CD4-positive, alpha-beta T cell (primary cell): ENCODE measurements around the gene SHC4. TPM values are rescaled to one million over a fixed set of nuclear protein-coding genes. Genes with fewer than 3 reads are reported as not detected.
"Not testable (repeated sequence)": the region's sequence is repeated elsewhere in the genome, so short reads cannot be mapped to it uniquely, and the experiment has no call there.

ENCODE experiments used
- ATAC-seq: fragments of 200-7000 bp; cut with Tn5 transposase; one replicate; pipeline ENCODE4 v1.10.0; 2022; ENCODE audit warnings: mild to moderate bottlenecking; ENCODE audit not compliant: poor library complexity
- CTCF ChIA-PET: fragments of 350-600 bp; sonication (Branson Sonifier 250); formaldehyde crosslinking; loops from one replicate; lab custom pipeline; 2021; ENCODE audit warnings: antibody characterized with exemption, inconsistent platforms; lab: Charles Lee
- POLR2A ChIA-PET: fragments of 350-600 bp; sonication (Branson Sonifier 250); formaldehyde crosslinking; loops from one replicate; lab custom pipeline; 2021; ENCODE audit warnings: antibody characterized with exemption, inconsistent platforms; lab: Charles Lee
- DNase-seq, 14 experiments: peaks; one replicate each; pipeline ENCODE4 v3.0.0-alpha.2; 2013 to 2020; ENCODE audit warnings: mixed read lengths in 2 of 14
- H3K27ac ChIP-seq, 2 donors: one replicate each; pipeline versions ENCODE4 v1.5.1 to v1.7.0; 2013; ENCODE audit warnings: low read length in 2 of 2, low read depth in 1 of 2, mild to moderate bottlenecking in 1 of 2
- H3K27me3 ChIP-seq, 2 experiments: 1 replicate in 1 of 2; 2 replicates in 1 of 2; pipeline versions ENCODE4 v1.6.1 to v1.7.0; 2013; ENCODE audit warnings: low read length in 2 of 2, control low read depth in 1 of 2, mild to moderate bottlenecking in 1 of 2, moderate library complexity in 1 of 2; ENCODE audit not compliant: insufficient read depth in 2 of 2, control insufficient read depth in 1 of 2
- H3K36me3 ChIP-seq: one replicate; pipeline ENCODE4 v1.6.1; 2013; ENCODE audit warnings: low read length, control low read depth; ENCODE audit not compliant: insufficient read depth
- H3K4me1 ChIP-seq: one replicate; pipeline ENCODE4 v1.6.1; 2013; ENCODE audit warnings: low read length, control low read depth; ENCODE audit not compliant: insufficient read depth
- H3K4me3 ChIP-seq: one replicate; pipeline ENCODE4 v1.5.1; 2013; ENCODE audit warnings: mild to moderate bottlenecking, low read length, moderate library complexity
- H3K9me3 ChIP-seq, 2 experiments: 1 replicate in 1 of 2; 2 replicates in 1 of 2; pipeline versions ENCODE4 v1.6.1 to v1.7.0; 2013; ENCODE audit warnings: low read length in 2 of 2, mild to moderate bottlenecking in 2 of 2, control low read depth in 1 of 2, moderate library complexity in 1 of 2; ENCODE audit not compliant: control insufficient read depth in 1 of 2, insufficient read depth in 1 of 2
- H3K27ac Mint-ChIP-seq: one replicate; pipeline ENCODE4 v1.8.0; 2020; ENCODE audit warnings: mixed read lengths
- H3K27me3 Mint-ChIP-seq: one replicate; pipeline ENCODE4 v1.8.0; 2021; ENCODE audit warnings: mixed read lengths
- H3K36me3 Mint-ChIP-seq: one replicate; pipeline ENCODE4 v1.8.0; 2021; ENCODE audit warnings: low read depth, mixed read lengths
- H3K4me1 Mint-ChIP-seq: one replicate; pipeline ENCODE4 v1.8.0; 2021; ENCODE audit warnings: low read depth, mixed read lengths
- H3K4me3 Mint-ChIP-seq: one replicate; pipeline ENCODE4 v1.8.0; 2020; ENCODE audit warnings: mild to moderate bottlenecking, mixed read lengths
- H3K9me3 Mint-ChIP-seq: one replicate; pipeline ENCODE4 v1.8.0; 2020; ENCODE audit warnings: mixed read lengths
- CTCF ChIP-seq: fragments of 200-600 bp; IDR thresholded peaks from one replicate; pipeline ENCODE4 v1.8.0; 2022; ENCODE audit warnings: antibody characterized with exemption, mild to moderate bottlenecking
- intact Hi-C, 2 experiments: fragments of 100-400 bp; cut with DNase I in 1 of 2; cut with micrococcal nuclease in 1 of 2; formaldehyde crosslinking; loops; one replicate each; pipeline versions ENCODE4 v1.15.1 to v1.9.0; 2023 to 2025; cut with DNase I, micrococcal nuclease
- total RNA-seq, 174 experiments: library from RNA in 2 of 174; stranded (reverse) in 2 of 174; gene quantifications; one replicate each; pipeline ENCODE4 v1.2.3 and lab custom pipeline; 2021 to 2026

Gene SHC4
- total RNA-seq, 2 experiments from 2014 or later = not detected

- Mint-ChIP-seq H3K4me1 (peaks cover 8% of the 10 kb centered on the region), H3K36me3 (peaks cover 76% of the 10 kb centered on the region), H3K27me3 (no peaks in the 10 kb centered on the region), H3K9me3 (no peaks in the 10 kb centered on the region), H3K4me3 (no peak overlapping the region), H3K27ac (no peak overlapping the region)
- peaks cover 7% of the 10 kb centered on the region for H3K36me3 ChIP-seq
- no peak overlapping the region for H3K27ac ChIP-seq
- no peak for TF ChIP-seq CTCF
- H3K9me3 ChIP-seq = no peaks in the 10 kb centered on the region
- ATAC-seq = no peak
- no peak overlapping the region for H3K4me3 ChIP-seq
- H3K4me1 ChIP-seq = no peaks in the 10 kb centered on the region
- no peak for DNase-seq
- no peaks in the 10 kb centered on the region for H3K27me3 ChIP-seq
- ChIA-PET CTCF (no interaction called here), POLR2A (no interaction called here)
- intact Hi-C loops = no loop called here
These were observed 171.3 kb downstream of the SHC4 start for GRCh38 chr15:48792408-48792807.

GRCh38 chr15:48790466-48791115, 173.1 kb downstream of the SHC4 start:
- H3K9me3 ChIP-seq, H3K27ac ChIP-seq, DNase-seq, H3K27me3 ChIP-seq, CTCF ChIA-PET, H3K36me3 ChIP-seq, H3K4me1 Mint-ChIP-seq, H3K4me3 Mint-ChIP-seq, H3K4me3 ChIP-seq, POLR2A ChIA-PET, intact Hi-C loops, H3K9me3 Mint-ChIP-seq, H3K27me3 Mint-ChIP-seq, ATAC-seq, H3K27ac Mint-ChIP-seq, H3K4me1 ChIP-seq: not testable (repeated sequence)
- peaks cover 68% of the 10 kb centered on the region for H3K36me3 Mint-ChIP-seq

DNA sequence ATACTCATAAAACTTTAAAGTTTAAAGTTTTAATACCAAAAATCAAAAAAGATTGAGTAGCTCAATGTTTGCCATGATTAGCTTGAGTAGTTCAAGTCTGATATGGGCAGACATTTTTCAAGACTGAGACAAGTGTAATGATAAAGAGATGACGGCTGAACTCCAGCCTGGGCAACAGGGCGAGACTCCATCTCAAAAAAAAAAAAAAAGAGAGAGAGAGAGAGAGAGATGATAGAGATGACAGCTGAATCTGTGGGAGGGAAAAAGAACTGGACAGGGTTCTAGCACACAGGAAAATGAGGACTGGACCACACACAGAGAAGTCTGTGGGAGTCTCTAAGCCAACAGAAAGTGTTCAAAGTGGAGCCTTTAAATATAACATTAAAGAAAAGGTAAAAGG, 178.0 kb downstream of the SHC4 start:
- TF ChIP-seq CTCF = no peak
- no peak overlapping the region for H3K4me3 Mint-ChIP-seq
- H3K9me3 Mint-ChIP-seq = no peaks in the 10 kb centered on the region
- ChIA-PET POLR2A (no interaction called here), CTCF (no interaction called here)
- Histone ChIP-seq H3K36me3 (peaks cover 15% of the 10 kb centered on the region), H3K9me3 (no peaks in the 10 kb centered on the region), H3K27me3 (no peaks in the 10 kb centered on the region), H3K4me3 (no peak overlapping the region), H3K27ac (no peak overlapping the region), H3K4me1 (no peaks in the 10 kb centered on the region)
- intact Hi-C loops = no loop called here
- DNase-seq (no peak), ATAC-seq (no peak)
- no peak overlapping the region for H3K27ac Mint-ChIP-seq
- peaks cover 80% of the 10 kb centered on the region for H3K36me3 Mint-ChIP-seq
- H3K4me1 Mint-ChIP-seq = no peaks in the 10 kb centered on the region
- no peaks in the 10 kb centered on the region for H3K27me3 Mint-ChIP-seq

- ChIA-PET CTCF (no interaction called here), POLR2A (no interaction called here)
- intact Hi-C loops = no loop called here
- no peak for TF ChIP-seq CTCF
- Mint-ChIP-seq H3K27ac (no peak overlapping the region), H3K9me3 (no peaks in the 10 kb centered on the region), H3K4me1 (no peaks in the 10 kb centered on the region), H3K36me3 (peaks cover 80% of the 10 kb centered on the region), H3K27me3 (no peaks in the 10 kb centered on the region), H3K4me3 (no peak overlapping the region)
- H3K9me3 ChIP-seq = no peaks in the 10 kb centered on the region
- H3K4me3 ChIP-seq = no peak overlapping the region
- no peaks in the 10 kb centered on the region for H3K27me3 ChIP-seq
- H3K4me1 ChIP-seq = no peaks in the 10 kb centered on the region
- DNase-seq (no peak), ATAC-seq (no peak)
- peaks cover 18% of the 10 kb centered on the region for H3K36me3 ChIP-seq
- no peak overlapping the region for H3K27ac ChIP-seq
These were observed 178.5 kb downstream of the SHC4 start for GRCh38 chr15:48785195-48785594.
